ENCODE measurements around the gene ZNF652.
"Not testable (repeated sequence)": the region's sequence is repeated elsewhere in the genome, so short reads cannot be mapped to it uniquely, and the experiment has no call there.

DNA sequence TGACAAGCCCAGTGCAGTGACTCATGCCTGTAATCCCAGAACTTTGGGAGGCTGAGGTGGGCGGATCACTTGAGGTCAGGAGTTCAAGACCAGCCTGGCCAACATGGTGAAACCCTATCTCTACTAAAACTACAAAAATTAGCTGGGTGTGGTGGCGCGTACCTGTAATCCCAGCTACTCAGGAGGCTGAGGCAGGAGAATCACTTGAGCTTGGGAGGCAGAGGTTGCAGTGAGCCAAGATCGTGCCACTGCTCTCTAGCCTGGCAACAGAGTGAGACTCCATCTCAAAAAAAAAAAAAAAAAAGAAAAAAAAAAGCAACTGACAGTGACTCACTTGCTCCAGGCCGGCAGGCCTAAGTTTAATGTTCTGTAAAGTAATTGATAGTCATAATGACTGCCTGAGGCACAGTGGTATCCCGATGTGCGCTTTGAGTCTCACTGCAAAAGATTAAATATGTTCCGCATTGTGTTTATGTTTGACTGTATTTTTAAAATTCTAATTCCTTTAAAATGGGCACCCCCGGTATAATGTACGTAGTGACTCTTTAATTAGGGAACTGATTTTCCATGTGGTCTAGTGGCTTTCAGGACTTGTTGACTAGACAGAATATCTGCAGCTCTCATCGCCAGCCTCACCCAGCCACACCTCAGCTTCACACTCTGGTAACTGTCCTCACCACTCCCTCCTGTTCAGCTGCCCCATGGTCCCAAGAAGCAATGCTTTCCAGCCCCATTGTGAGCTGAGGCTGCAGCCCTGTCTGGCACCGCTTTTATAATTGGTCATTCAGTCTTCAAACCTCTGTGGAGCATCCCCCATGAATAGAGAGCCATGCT, 27.7 kb upstream of the ZNF652 start:
- TF ChIP-seq, protein P1, sequence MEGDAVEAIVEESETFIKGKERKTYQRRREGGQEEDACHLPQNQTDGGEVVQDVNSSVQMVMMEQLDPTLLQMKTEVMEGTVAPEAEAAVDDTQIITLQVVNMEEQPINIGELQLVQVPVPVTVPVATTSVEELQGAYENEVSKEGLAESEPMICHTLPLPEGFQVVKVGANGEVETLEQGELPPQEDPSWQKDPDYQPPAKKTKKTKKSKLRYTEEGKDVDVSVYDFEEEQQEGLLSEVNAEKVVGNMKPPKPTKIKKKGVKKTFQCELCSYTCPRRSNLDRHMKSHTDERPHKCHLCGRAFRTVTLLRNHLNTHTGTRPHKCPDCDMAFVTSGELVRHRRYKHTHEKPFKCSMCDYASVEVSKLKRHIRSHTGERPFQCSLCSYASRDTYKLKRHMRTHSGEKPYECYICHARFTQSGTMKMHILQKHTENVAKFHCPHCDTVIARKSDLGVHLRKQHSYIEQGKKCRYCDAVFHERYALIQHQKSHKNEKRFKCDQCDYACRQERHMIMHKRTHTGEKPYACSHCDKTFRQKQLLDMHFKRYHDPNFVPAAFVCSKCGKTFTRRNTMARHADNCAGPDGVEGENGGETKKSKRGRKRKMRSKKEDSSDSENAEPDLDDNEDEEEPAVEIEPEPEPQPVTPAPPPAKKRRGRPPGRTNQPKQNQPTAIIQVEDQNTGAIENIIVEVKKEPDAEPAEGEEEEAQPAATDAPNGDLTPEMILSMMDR (IDR thresholded peaks at IDR 0.05): not testable (repeated sequence)
- not testable (repeated sequence) for TF ChIP-seq POLR2A (IDR thresholded peaks at IDR 0.05)

Data from lower leg skin (tissue), 3 donors.